Measurements from ENCODE around the gene SRGAP1.

- no peak for TF ChIP-seq CTCF (IDR thresholded peaks at IDR 0.05; ENCODE audit: control extremely low read depth in 1 of 3, insufficient read depth in 1 of 3, low read depth in 1 of 3, low read length in 3 of 3)
- no peak for TF ChIP-seq POLR2A (IDR thresholded peaks at IDR 0.05; ENCODE audit: control extremely low read depth in 1 of 2, low read depth in 2 of 2, low read length in 2 of 2)
Measured at GRCh38 chr12:64175254-64175945, 330.9 kb downstream of the SRGAP1 start.
